Testis (tissue), 3 donors: Measurements from ENCODE around the gene FHIT. TPM values are rescaled to one million over a fixed set of nuclear protein-coding genes. Genes with fewer than 3 reads are reported as not detected.

Experiments
- DNase-seq: peaks from one replicate; pipeline ENCODE4 v3.0.0-alpha.2; 2019
- H3K27ac ChIP-seq, 2 donors: fragments of 200-600 bp; sonication (generic); one replicate each; pipeline ENCODE4 v1.5.1; 2019
- H3K27me3 ChIP-seq: fragments of 200-600 bp; sonication (generic); one replicate; pipeline ENCODE4 v1.5.1; 2019
- H3K36me3 ChIP-seq: fragments of 200-600 bp; sonication (generic); one replicate; pipeline ENCODE4 v1.5.1; 2017; ENCODE audit warnings: low read depth; ENCODE audit errors: missing control alignments
- H3K4me1 ChIP-seq: fragments of 200-600 bp; sonication (generic); one replicate; pipeline ENCODE4 v1.5.1; 2019
- H3K4me3 ChIP-seq, 2 donors: fragments of 200-600 bp; sonication (generic); one replicate each; pipeline ENCODE4 v1.5.1; 2017 to 2019
- H3K9me3 ChIP-seq: fragments of 200-600 bp; sonication (generic); one replicate; pipeline ENCODE4 v1.5.1; 2017
- CTCF ChIP-seq, 3 experiments: fragments of 450-650 bp in 2 of 3; fragments of 200-600 bp in 1 of 3; sonication (generic) in 1 of 3; IDR thresholded peaks; one replicate each; pipeline ENCODE4 v1.5.1; 2016 to 2019; ENCODE audit warnings: antibody characterized with exemption in 3 of 3, mild to moderate bottlenecking in 2 of 3, moderate library complexity in 1 of 3
- POLR2A ChIP-seq: fragments of 450-650 bp; IDR thresholded peaks from one replicate; pipeline ENCODE4 v1.6.1; 2017; ENCODE audit warnings: antibody characterized with exemption, mild to moderate bottlenecking, moderate library complexity
- WGBS, 2 donors: methylation state at CpG; one replicate each; pipeline ENCODE4 v1.1.5; 2018; 5-methylcytosine and 5-hydroxymethylcytosine counted together
- intact Hi-C: fragments of 100-400 bp; cut with DNase I; formaldehyde crosslinking; loops from one replicate; pipeline ENCODE4 v1.15.1; 2023; ENCODE audit warnings: low total_unique reads
- polyA plus RNA-seq: library from polyadenylated mRNA; stranded (reverse); fragments of 350-450 nt; fragmentation: Illumina TruSeq; extraction: RNeasy Lipid Tissue Mini Kit (QIAGEN cat#74804); gene quantifications from one replicate; pipeline ENCODE4 v1.2.3, GENCODE V29; 2014; ENCODE audit warnings: low read depth, low replicate concordance; ENCODE audit not compliant: insufficient read depth
- total RNA-seq, 2 donors: library from RNA; depleted of rRNA; stranded (reverse); fragments of >200 nt; gene quantifications; one replicate each; pipeline ENCODE4 v1.2.3, GENCODE V29; 2016

Gene FHIT
- total and polyA plus RNA-seq, 3 donors from 2014 or later: 10.1 to 29.6 (median 15.5) TPM

GRCh38 chr3:60053526-60054265 is 1197.6 kb downstream of the FHIT start:
- Histone ChIP-seq H3K4me1 (no peaks in the 10 kb centered on the region), H3K9me3 (no peaks in the 10 kb centered on the region), H3K36me3 (no peaks in the 10 kb centered on the region), H3K27ac (no peak overlapping the region), H3K27me3 (no peaks in the 10 kb centered on the region), H3K4me3 (no peak overlapping the region)
- TF ChIP-seq POLR2A (no peak), CTCF (IDR thresholded peaks at IDR 0.05) (no peak)
- intact Hi-C loops: no loop called here
- no peak for DNase-seq
- WGBS, 2 donors: 81 to 89% methylated on average over 3 of the region's 3 CpGs

GRCh38 chr3:60048447-60048848 is 1202.8 kb downstream of the FHIT start:
- Histone ChIP-seq H3K36me3 (no peaks in the 10 kb centered on the region), H3K27me3 (no peaks in the 10 kb centered on the region), H3K27ac (no peak overlapping the region), H3K4me3 (no peak overlapping the region), H3K4me1 (no peaks in the 10 kb centered on the region), H3K9me3 (no peaks in the 10 kb centered on the region)
- intact Hi-C loops: no loop called here
- no peak for TF ChIP-seq CTCF (IDR thresholded peaks at IDR 0.05)
- TF ChIP-seq POLR2A: no peak
- 93 to 95% methylated on average over 12 of the region's 12 CpGs for WGBS, 2 donors
- no peak for DNase-seq

- no peaks in the 10 kb centered on the region for H3K27me3 ChIP-seq
- intact Hi-C loops: no loop called here
- H3K4me1 ChIP-seq: no peaks in the 10 kb centered on the region
- H3K4me3 ChIP-seq: no peak overlapping the region
- H3K27ac ChIP-seq: no peak overlapping the region
- H3K36me3 ChIP-seq: no peaks in the 10 kb centered on the region
- WGBS, 2 donors: 95% methylated on average over 9 of the region's 9 CpGs
- no peaks in the 10 kb centered on the region for H3K9me3 ChIP-seq
- TF ChIP-seq CTCF (IDR thresholded peaks at IDR 0.05): no peak
- no peak for TF ChIP-seq POLR2A
- no peak for DNase-seq
Measured at GRCh38 chr3:60047426-60048200, 1203.6 kb downstream of the FHIT start.

GRCh38 chr3:60046210-60046609 is 1205.0 kb downstream of the FHIT start:
- 91 to 94% methylated on average over 6 of the region's 6 CpGs for WGBS, 2 donors
- Histone ChIP-seq H3K9me3 (no peaks in the 10 kb centered on the region), H3K36me3 (no peaks in the 10 kb centered on the region), H3K4me3 (no peak overlapping the region), H3K4me1 (no peaks in the 10 kb centered on the region), H3K27ac (no peak overlapping the region), H3K27me3 (no peaks in the 10 kb centered on the region)
- intact Hi-C loops: no loop called here
- TF ChIP-seq POLR2A (no peak), CTCF (IDR thresholded peaks at IDR 0.05) (no peak)
- DNase-seq: no peak
